K562 (cell line): ENCODE data around the gene ZDHHC8. TPM values are rescaled to one million over a fixed set of nuclear protein-coding genes. Genes with fewer than 3 reads are reported as not detected.

Experiments
- ATF3 ChIP-seq, 2 experiments: fragments of 450-650 bp in 1 of 2; sonication (generic) in 1 of 2; formaldehyde crosslinking in 1 of 2; IDR thresholded peaks in 1 of 2; conservative IDR thresholded peaks in 1 of 2; 2 replicates each; pipeline versions ENCODE4 v1.6.1 to v1.8.1; 2016 to 2023; ENCODE audit warnings: mild to moderate bottlenecking in 2 of 2, moderate library complexity in 2 of 2, inconsistent platforms in 1 of 2, missing genetic modification reagents in 1 of 2
- BRF2 ChIP-seq: IDR thresholded peaks from 3 replicates; pipeline ENCODE4 v1.6.1; 2011; ENCODE audit warnings: borderline replicate concordance, mild to moderate bottlenecking; ENCODE audit not compliant: insufficient read length, insufficient read depth
- CBX3 ChIP-seq, 2 experiments: IDR thresholded peaks; 1 replicate in 1 of 2; 2 replicates in 1 of 2; pipeline ENCODE4 v1.6.1; 2012; ENCODE audit warnings: inconsistent platforms in 2 of 2, low read length in 2 of 2, borderline replicate concordance in 1 of 2, control low read depth in 1 of 2
- CHD1 ChIP-seq: fragments of 200-600 bp; sonication (generic); IDR thresholded peaks from one replicate; pipeline ENCODE4 v1.6.1; 2012; ENCODE audit warnings: mild to moderate bottlenecking, moderate library complexity, low read length, inconsistent platforms
- CXXC5 ChIP-seq: fragments of 250-450 bp; sonication (Bioruptor Pico); IDR thresholded peaks from 2 replicates; pipeline ENCODE4 v1.8.0; 2022; ENCODE audit warnings: inconsistent platforms, mild to moderate bottlenecking, moderate library complexity
- ESRRA ChIP-seq: fragments of 450-650 bp; IDR thresholded peaks from 2 replicates; pipeline ENCODE4 v1.6.1; 2014; ENCODE audit warnings: low read depth, mild to moderate bottlenecking, moderate library complexity, borderline replicate concordance
- HDAC6 ChIP-seq: IDR thresholded peaks from 2 replicates; pipeline ENCODE4 v1.6.1; 2012; ENCODE audit warnings: low read depth, mild to moderate bottlenecking, control low read depth, inconsistent platforms, low read length, moderate library complexity
- HNRNPL ChIP-seq: fragments of 200-400 bp; formaldehyde crosslinking; IDR thresholded peaks from 2 replicates; pipeline ENCODE4 v1.6.1; 2017; ENCODE audit warnings: low read depth, mild to moderate bottlenecking, low read length
- PHF20 ChIP-seq: fragments of 450-650 bp; IDR thresholded peaks from 2 replicates; pipeline ENCODE4 v1.6.1; 2018; ENCODE audit not compliant: partially characterized antibody
- RBM25 ChIP-seq: fragments of 200-400 bp; formaldehyde crosslinking; IDR thresholded peaks from 2 replicates; pipeline ENCODE4 v1.6.1; 2018; ENCODE audit warnings: low read length, low read depth, moderate library complexity; ENCODE audit not compliant: severe bottlenecking
- SMARCA5 ChIP-seq: fragments of 450-650 bp; IDR thresholded peaks from 2 replicates; pipeline ENCODE4 v1.6.1; 2016
- ZBTB40 ChIP-seq, 2 experiments: fragments of 450-650 bp in 1 of 2; sonication (generic) in 1 of 2; formaldehyde crosslinking in 1 of 2; IDR thresholded peaks; 2 replicates each; pipeline versions ENCODE4 v1.7.1 to v1.9.0; 2016 to 2022; ENCODE audit warnings: inconsistent platforms in 1 of 2, mild to moderate bottlenecking in 1 of 2, missing genetic modification reagents in 1 of 2
- ZKSCAN8 ChIP-seq: fragments of 200-800 bp; sonication (Bioruptor generic); IDR thresholded peaks from 2 replicates; pipeline ENCODE4 v1.6.1; 2016; ENCODE audit warnings: missing genetic modification characterization, missing compliant biosample characterization
- ZNF263 ChIP-seq: sonication (generic); formaldehyde crosslinking; IDR thresholded peaks from 2 replicates; pipeline ENCODE4 v1.8.0; 2022; ENCODE audit warnings: mild to moderate bottlenecking, missing genetic modification reagents, borderline replicate concordance
- ZNF408 ChIP-seq: fragments of 250-450 bp; sonication (Bioruptor Pico); IDR thresholded peaks from 2 replicates; pipeline ENCODE4 v1.4.0; 2020; ENCODE audit warnings: low read depth, mild to moderate bottlenecking, moderate library complexity
- ZNF76 ChIP-seq: fragments of 250-450 bp; sonication (Bioruptor Pico); IDR thresholded peaks from 2 replicates; pipeline ENCODE4 v1.4.0; 2020; ENCODE audit warnings: mild to moderate bottlenecking, moderate library complexity, borderline replicate concordance
- ZNF785 ChIP-seq: fragments of 250-450 bp; sonication (Bioruptor Pico); IDR thresholded peaks from 2 replicates; pipeline ENCODE4 v1.4.0; 2020; ENCODE audit warnings: mild to moderate bottlenecking
- polyA plus RNA-seq, 8 experiments: library from polyadenylated mRNA; depleted of rRNA in 4 of 8; stranded (reverse) in 5 of 8; unstranded in 3 of 8; fragments of >200 nt; fragmentation: Nextera tagmentation in 2 of 8; fragmentation: Illumina TruSeq in 1 of 8; extraction: Ambion mirVana in 2 of 8; extraction: Trizol in 1 of 8; gene quantifications; 2 replicates each; pipeline versions ENCODE4 v1.2.1 to v1.2.3, GENCODE V29; 2011 to 2014; ENCODE audit warnings: inconsistent platforms in 1 of 8, missing spikeins in 1 of 8
- total RNA-seq, 7 experiments: library from RNA; depleted of rRNA in 6 of 7; stranded (reverse); fragments of >200 nt in 6 of 7; fragmentation: Illumina TruSeq in 2 of 7; extraction: Trizol in 2 of 7; gene quantifications; 2 replicates each; pipeline versions ENCODE4 v1.2.1 to v1.2.3, GENCODE V29; 2011 to 2021; ENCODE audit warnings: low replicate concordance in 1 of 7

The ZDHHC8 gene
- total and polyA plus RNA-seq, 9 of the 15 experiments (the other 6 are each of a cell fraction or from before 2014, with no cell fraction given) = 0.04 to 109 (median 16.4) TPM

GRCh38 chr22:20136603-20136873, 4.9 kb downstream of the ZDHHC8 start (continued):
- TF ChIP-seq ZBTB40 (IDR thresholded peaks at IDR 0.05) (no peak), ZBTB40 (CRISPR knock-in tag; IDR thresholded peaks at IDR 0.05) (peak; percentile 19; the same call in 1 of the 2 replicates), CHD1 (no peak), ZKSCAN8 (CRISPR knock-in tag) (no peak), HNRNPL (no peak), ZNF408 (no peak), SMARCA5 (no peak), ZNF785 (CRISPR knock-in tag) (no peak), HDAC6 (0 out of 2 replicates have a peak, but pooled peaks have one; percentile 61), PHF20 (peak; percentile 55), RBM25 (no peak), ZNF263 (CRISPR knock-in tag) (no peak), CXXC5 (CRISPR knock-in tag) (no peak), ZNF76 (no peak), ATF3 (IDR thresholded peaks at IDR 0.05) (no peak), ATF3 (CRISPR knock-in tag; conservative IDR thresholded peaks at IDR 0.05) (no peak), ESRRA (no peak), BRF2 (no peak), CBX3 (IDR thresholded peaks at IDR 0.05; ENCODE audit: borderline replicate concordance in 1 of 2, low read length in 2 of 2) (peak in 1 of 2 experiments; percentile 40; a peak in 1 of 3 replicates)
